Mammary epithelial cell (primary cell): Measurements from ENCODE around the gene SLC9A1.

ENCODE experiments used
- CTCF ChIP-seq, 2 donors: IDR thresholded peaks in 1 of 2; conservative IDR thresholded peaks in 1 of 2; 2 replicates each; pipeline ENCODE4 v1.5.1; 2011 to 2012; ENCODE audit warnings: inconsistent platforms in 2 of 2, low read length in 2 of 2, mild to moderate bottlenecking in 2 of 2, control low read depth in 1 of 2, low read depth in 1 of 2; ENCODE audit not compliant: insufficient read depth in 1 of 2; ENCODE audit errors: extremely low read depth in 1 of 2
- EZH2 ChIP-seq: IDR thresholded peaks from 2 replicates; pipeline ENCODE4 v1.6.1; 2012; ENCODE audit warnings: low read length, inconsistent platforms, borderline replicate concordance

DNA sequence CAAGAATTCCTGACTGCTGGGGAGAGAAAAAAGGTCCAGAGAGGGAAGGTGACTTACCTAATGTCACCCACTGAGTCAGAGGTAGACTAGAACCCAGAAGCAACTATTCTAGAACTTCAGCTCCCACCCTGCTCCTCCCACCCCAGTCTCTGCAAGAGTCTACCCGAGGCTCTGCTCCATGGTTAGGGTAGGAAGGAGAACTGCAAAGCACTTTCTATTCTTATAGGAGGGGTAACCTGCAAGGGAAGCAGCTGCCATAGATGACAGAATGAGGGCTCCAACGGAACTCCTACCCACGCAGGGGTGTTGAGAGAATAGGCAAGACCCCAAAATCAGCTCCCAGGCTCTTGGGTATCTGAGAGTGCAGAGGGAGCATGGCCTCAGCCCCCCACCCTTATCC lies 4.3 kb downstream of the SLC9A1 start:
- TF ChIP-seq CTCF (conservative IDR thresholded peaks at IDR 0.05 in 1 of 2, IDR thresholded peaks at IDR 0.05 in 1 of 2; ENCODE audit: extremely low read depth in 1 of 2, insufficient read depth in 1 of 2, low read depth in 1 of 2, low read length in 2 of 2), result no peak
- no peak for TF ChIP-seq EZH2
